ENCODE measurements around the gene PMEPA1. TPM values are rescaled to one million over a fixed set of nuclear protein-coding genes. Genes with fewer than 3 reads are reported as not detected.

The PMEPA1 gene
- total and polyA plus RNA-seq, 10 of the 15 experiments (the other 5 are each of a cell fraction or from before 2014, with no cell fraction given), result 0.02 to 0.10 (median 0.04) TPM; not detected in 3

- TF ChIP-seq ZBTB33 (IDR thresholded peaks at IDR 0.05), result no peak
- TF ChIP-seq FOS (IDR thresholded peaks at IDR 0.05; ENCODE audit: borderline replicate concordance, extremely low read depth, insufficient read length), result no peak
- no peak for TF ChIP-seq TAF1 (IDR thresholded peaks at IDR 0.05; ENCODE audit: borderline replicate concordance, low read depth, low read length)
- peak; percentile 94 to 95 for TF ChIP-seq EP300 (IDR thresholded peaks at IDR 0.05; ENCODE audit: borderline replicate concordance in 1 of 2, control insufficient read depth in 1 of 2, low read depth in 2 of 2, low read length in 2 of 2)
- no peak for TF ChIP-seq ASH2L (IDR thresholded peaks at IDR 0.05; ENCODE audit: borderline replicate concordance, low read depth)
- no peak for TF ChIP-seq TARDBP (IDR thresholded peaks at IDR 0.05; ENCODE audit: borderline replicate concordance)
- TF ChIP-seq JUNB (IDR thresholded peaks at IDR 0.05), result 0 out of 2 replicates have a peak, but pooled peaks have one; percentile 38
- no peak for TF ChIP-seq USF2 (IDR thresholded peaks at IDR 0.05; ENCODE audit: borderline replicate concordance, low read depth, low read length)
- TF ChIP-seq CREB1 (IDR thresholded peaks at IDR 0.05; ENCODE audit: low read depth), result 0 out of 2 replicates have a peak, but pooled peaks have one; percentile 20
- TF ChIP-seq PBX3 (IDR thresholded peaks at IDR 0.05; ENCODE audit: insufficient replicate concordance, low read depth, low read length), result no peak
- TF ChIP-seq MEF2A (IDR thresholded peaks at IDR 0.05; ENCODE audit: insufficient read depth, low read depth, low read length), result peak; percentile 90
- TF ChIP-seq SKIL (IDR thresholded peaks at IDR 0.05; ENCODE audit: low read depth, poor library complexity, severe bottlenecking), result peak; percentile 71
- TF ChIP-seq ZNF384 (IDR thresholded peaks at IDR 0.05; ENCODE audit: borderline replicate concordance, low read depth, low read length), result no peak
- TF ChIP-seq E2F4 (IDR thresholded peaks at IDR 0.05; ENCODE audit: low read depth, low read length), result no peak
- peak; percentile 79 for TF ChIP-seq NFIC (IDR thresholded peaks at IDR 0.05; ENCODE audit: low read depth, low read length)
- TF ChIP-seq BHLHE40 (IDR thresholded peaks at IDR 0.05; ENCODE audit: borderline replicate concordance in 1 of 2, low read depth in 2 of 2, low read length in 1 of 2), result peak; percentile 72 to 80
- no peak for TF ChIP-seq BRCA1 (IDR thresholded peaks at IDR 0.05; ENCODE audit: low read depth, low read length)
- peak; percentile 60; the same call in 1 of the 2 replicates for TF ChIP-seq IRF4 (IDR thresholded peaks at IDR 0.05; ENCODE audit: low read depth, low read length)
- TF ChIP-seq RAD21 (IDR thresholded peaks at IDR 0.05; ENCODE audit: insufficient read depth, low read depth, low read length), result no peak
- TF ChIP-seq MTA2 (IDR thresholded peaks at IDR 0.05; ENCODE audit: low read depth), result peak; percentile 93
These were observed 29.6 kb downstream of the PMEPA1 start (continued) for GRCh38 chr20:57680131-57680716.
